ENCODE data around the gene DDX55. TPM values are rescaled to one million over a fixed set of nuclear protein-coding genes. Genes with fewer than 3 reads are reported as not detected.

Gene DDX55
- polyA plus RNA-seq, 1 donor from 2014 or later = 58.8 TPM

DNA sequence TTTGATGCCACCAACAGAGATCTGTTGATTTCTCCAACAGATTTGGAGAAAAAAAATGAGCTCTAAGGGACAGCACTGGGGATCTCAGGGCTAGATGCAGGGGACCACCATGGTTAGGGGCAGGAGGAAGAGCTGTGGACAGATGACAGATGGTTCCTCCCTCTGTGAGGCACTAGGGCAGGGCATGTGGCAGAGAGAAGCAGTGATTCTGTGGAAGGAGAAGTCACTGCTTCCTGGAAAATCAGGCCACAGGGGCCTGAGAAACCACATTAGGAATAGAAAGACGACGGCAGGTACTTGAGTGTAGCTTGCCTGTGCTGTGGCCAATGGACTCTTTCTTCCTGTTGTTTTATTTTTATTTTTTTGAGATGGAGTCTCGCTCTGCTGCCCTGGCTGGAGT, 42.4 kb upstream of the DDX55 start:
- no peaks in the 10 kb centered on the region for H3K27me3 ChIP-seq (ENCODE audit: insufficient read depth, low read depth, low read length)
- no peaks in the 10 kb centered on the region for H3K9me3 ChIP-seq (ENCODE audit: low read length)
- no peaks in the 10 kb centered on the region for H3F3A ChIP-seq (ENCODE audit: insufficient read depth, low read length, poor library complexity, severe bottlenecking)
- TF ChIP-seq RAD21 (conservative IDR thresholded peaks at IDR 0.05) = no peak
- no peak for TF ChIP-seq MXI1 (conservative IDR thresholded peaks at IDR 0.05; ENCODE audit: poor library complexity, severe bottlenecking)
- TF ChIP-seq TAF1 (IDR thresholded peaks at IDR 0.05; ENCODE audit: low read depth) = no peak
- no peak overlapping the region for H3K27ac ChIP-seq (ENCODE audit: low read length)
- H3K79me2 ChIP-seq (replicated peaks; ENCODE audit: insufficient read depth, low read length) = no peaks in the 10 kb centered on the region
- no peak overlapping the region for H3K4me2 ChIP-seq (ENCODE audit: low read length)
- H4K20me1 ChIP-seq (ENCODE audit: insufficient read depth) = no peaks in the 10 kb centered on the region
- no peak overlapping the region for H3K4me3 ChIP-seq (ENCODE audit: low read length)
- H3K9me2 ChIP-seq (ENCODE audit: insufficient read depth, low read length) = no peaks in the 10 kb centered on the region
- no peaks in the 10 kb centered on the region for H3K36me3 ChIP-seq (ENCODE audit: insufficient read depth, low read length)
- no peak overlapping the region for H3K9ac ChIP-seq (ENCODE audit: low read length)
- no peak overlapping the region for H2AFZ ChIP-seq (ENCODE audit: low read depth, low read length)

GRCh38 chr12:123571343-123571813, 30.5 kb upstream of the DDX55 start:
- Histone ChIP-seq H3K9me3 (ENCODE audit: low read length) (no peaks in the 10 kb centered on the region), H3K79me2 (replicated peaks; ENCODE audit: insufficient read depth, low read length) (no peaks in the 10 kb centered on the region), H3F3A (ENCODE audit: insufficient read depth, low read length, poor library complexity, severe bottlenecking) (no peaks in the 10 kb centered on the region), H3K4me3 (ENCODE audit: low read length) (no peak overlapping the region), H4K20me1 (ENCODE audit: insufficient read depth) (no peaks in the 10 kb centered on the region), H3K9ac (ENCODE audit: low read length) (no peak overlapping the region), H3K9me2 (ENCODE audit: insufficient read depth, low read length) (no peaks in the 10 kb centered on the region), H3K27me3 (ENCODE audit: insufficient read depth, low read depth, low read length) (no peaks in the 10 kb centered on the region), H3K4me2 (ENCODE audit: low read length) (no peak overlapping the region), H3K36me3 (ENCODE audit: insufficient read depth, low read length) (no peaks in the 10 kb centered on the region), H2AFZ (ENCODE audit: low read depth, low read length) (no peak overlapping the region), H3K27ac (ENCODE audit: low read length) (no peak overlapping the region)
- TF ChIP-seq RAD21 (conservative IDR thresholded peaks at IDR 0.05) (no peak), EZH2 (IDR thresholded peaks at IDR 0.05; ENCODE audit: borderline replicate concordance, insufficient read depth, low read length, poor library complexity, severe bottlenecking) (no peak), REST (IDR thresholded peaks at IDR 0.05; ENCODE audit: borderline replicate concordance) (no peak), EP300 (conservative IDR thresholded peaks at IDR 0.05; ENCODE audit: poor library complexity, severe bottlenecking) (no peak), CTCF (IDR thresholded peaks at IDR 0.05; ENCODE audit: poor library complexity, severe bottlenecking) (no peak), MXI1 (conservative IDR thresholded peaks at IDR 0.05; ENCODE audit: poor library complexity, severe bottlenecking) (no peak), POLR2AphosphoS5 (IDR thresholded peaks at IDR 0.05) (no peak), SMC3 (conservative IDR thresholded peaks at IDR 0.05; ENCODE audit: poor library complexity) (no peak), TAF1 (IDR thresholded peaks at IDR 0.05; ENCODE audit: low read depth) (no peak)
